Peyer's patch (tissue), 4 donors: ENCODE data around the gene CCDC201. TPM values are rescaled to one million over a fixed set of nuclear protein-coding genes. Genes with fewer than 3 reads are reported as not detected.
"Not testable (repeated sequence)": the region's sequence is repeated elsewhere in the genome, so short reads cannot be mapped to it uniquely, and the experiment has no call there.

Source experiments
- DNase-seq, 3 donors: peaks; one replicate each; pipeline ENCODE4 v3.0.0-alpha.2; 2017 to 2019
- H3K27ac ChIP-seq, 4 donors: fragments of 200-600 bp; sonication (generic); one replicate each; pipeline ENCODE4 v1.5.1; 2016 to 2019
- H3K27me3 ChIP-seq, 2 donors: fragments of 200-600 bp; sonication (generic); one replicate each; pipeline ENCODE4 v1.5.1; 2019
- H3K36me3 ChIP-seq, 3 donors: fragments of 200-600 bp; sonication (generic); one replicate each; pipeline ENCODE4 v1.5.1; 2016 to 2019
- H3K4me1 ChIP-seq, 4 donors: fragments of 200-600 bp; sonication (generic); one replicate each; pipeline ENCODE4 v1.5.1; 2016 to 2019
- H3K4me3 ChIP-seq, 4 donors: fragments of 200-600 bp; sonication (generic); 1 replicate in 3 of 4; 2 replicates in 1 of 4; pipeline ENCODE4 v1.5.1; 2016 to 2019; ENCODE audit warnings: mild to moderate bottlenecking in 1 of 4
- H3K9me3 ChIP-seq, 4 donors: fragments of 200-600 bp; sonication (generic); one replicate each; pipeline ENCODE4 v1.5.1; 2016 to 2019; ENCODE audit warnings: mild to moderate bottlenecking in 1 of 4
- POLR2A ChIP-seq, 2 donors: fragments of 450-650 bp; IDR thresholded peaks; one replicate each; pipeline ENCODE4 v1.5.1; 2017; ENCODE audit warnings: antibody characterized with exemption in 2 of 2, mild to moderate bottlenecking in 2 of 2, moderate library complexity in 2 of 2
- small RNA-seq, 2 donors: library from RNA; depleted of rRNA; stranded (forward); fragments of <200 nt; gene quantifications; one replicate each; pipeline ENCODE3, GENCODE V24; 2016
- total RNA-seq, 4 donors: library from RNA; depleted of rRNA; stranded (reverse); fragments of >200 nt; gene quantifications; one replicate each; pipeline ENCODE4 v1.1.0, GENCODE V29; 2016

CCDC201 gene
- total RNA-seq, 4 donors from 2014 or later, result not detected

DNA sequence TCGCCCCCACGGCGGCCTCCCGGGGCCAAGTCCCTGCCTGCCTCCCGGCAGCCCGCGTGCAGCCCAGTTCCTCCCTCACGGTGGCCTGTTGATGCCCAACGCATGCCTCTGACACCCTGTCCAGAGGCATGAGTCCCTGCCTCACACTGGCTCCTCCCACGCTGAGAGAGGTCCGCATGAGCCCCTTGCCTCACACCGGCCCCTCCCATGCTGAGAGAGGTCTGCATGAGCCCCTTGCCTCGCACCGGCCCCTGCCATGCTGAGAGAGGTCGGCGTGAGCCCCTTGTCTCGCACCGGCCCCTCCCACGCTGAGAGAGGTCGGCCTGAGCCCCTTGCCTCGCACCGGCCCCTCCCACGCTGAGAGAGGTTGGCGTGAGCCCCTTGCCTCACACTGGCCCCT lies 59.9 kb downstream of the CCDC201 start:
- no peaks in the 10 kb centered on the region for H3K36me3 ChIP-seq
- DNase-seq, result no peak
- no peak overlapping the region for H3K4me3 ChIP-seq
- H3K9me3 ChIP-seq, result no peaks in the 10 kb centered on the region
- no peaks in the 10 kb centered on the region for H3K4me1 ChIP-seq
- no peak for TF ChIP-seq POLR2A (IDR thresholded peaks at IDR 0.05)
- H3K27ac ChIP-seq, result no peak overlapping the region
- H3K27me3 ChIP-seq, result no peaks in the 10 kb centered on the region

DNA sequence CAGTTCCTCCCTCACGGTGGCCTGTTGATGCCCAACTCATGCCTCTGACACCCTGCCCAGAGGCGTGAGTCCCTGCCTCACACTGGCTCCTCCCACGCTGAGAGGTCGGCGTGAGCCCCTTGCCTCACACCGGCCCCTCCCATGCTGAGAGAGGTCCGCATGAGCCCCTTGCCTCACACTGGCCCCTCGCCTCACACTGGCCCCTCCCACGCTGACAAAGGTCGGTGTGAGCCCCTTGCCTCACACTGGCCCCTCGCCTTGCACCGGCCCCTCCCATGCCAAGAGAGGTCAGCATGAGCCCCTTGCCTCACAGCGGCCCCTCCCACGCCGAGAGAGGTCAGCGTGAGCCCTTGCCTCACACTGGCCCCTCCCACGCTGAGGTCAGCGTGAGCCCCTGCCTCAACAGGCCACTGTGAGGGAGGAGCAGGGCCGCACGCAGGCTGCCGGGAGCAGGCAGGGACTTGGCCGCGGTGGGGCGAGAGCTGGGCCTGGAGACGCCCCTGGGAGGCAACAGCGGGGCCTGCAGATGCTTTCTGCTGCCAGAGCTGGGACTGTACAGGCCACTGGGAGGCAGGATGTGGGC lies 61.1 kb downstream of the CCDC201 start:
- H3K4me1 ChIP-seq, H3K4me3 ChIP-seq, H3K36me3 ChIP-seq, H3K9me3 ChIP-seq, DNase-seq, H3K27me3 ChIP-seq, H3K27ac ChIP-seq: not testable (repeated sequence)

DNA sequence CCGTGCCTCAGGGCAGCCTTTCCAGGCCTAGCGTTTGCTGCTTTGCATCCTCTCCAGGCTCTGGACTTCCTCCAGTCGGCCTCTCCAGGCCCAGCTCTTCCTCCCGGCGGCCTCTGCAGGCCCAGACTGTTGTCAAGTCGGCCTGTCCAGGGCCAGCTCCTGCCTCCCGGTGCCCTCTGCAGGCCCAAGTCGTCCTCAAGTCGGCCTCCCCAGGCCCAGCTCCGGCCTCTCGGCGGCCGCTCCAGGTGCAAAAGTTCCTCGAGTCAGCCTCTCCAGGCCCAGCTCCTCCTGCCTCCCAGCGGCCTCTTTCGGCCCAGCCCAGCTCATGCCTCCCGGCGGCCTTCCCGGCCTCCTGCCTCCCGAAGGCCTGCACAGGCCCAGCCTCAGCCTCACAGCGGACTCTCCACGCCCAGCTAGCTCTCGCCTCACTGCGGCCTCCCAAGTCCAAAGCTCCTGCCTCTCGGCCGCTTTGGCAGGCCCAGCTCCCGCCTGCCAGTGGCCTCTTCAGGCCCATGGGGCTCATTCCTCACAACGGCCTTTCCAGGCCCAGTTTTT lies 62.4 kb downstream of the CCDC201 start:
- not testable (repeated sequence) for DNase-seq, H3K27ac ChIP-seq, H3K36me3 ChIP-seq, H3K4me3 ChIP-seq, H3K4me1 ChIP-seq, H3K27me3 ChIP-seq, H3K9me3 ChIP-seq

Small RNA genes lying within 50 kb of the gene (small RNA-seq; reads per million reads assigned to genes)
- gene RNU6-326P, result 0 reads per million in 2 donors

Other genes with a start within 250 kb of the CCDC201 start
- not detected for gene IGFBP1, start 15.4 kb upstream of the CCDC201 start, total RNA-seq
- 10 to 100 TPM; 14.4 to 82.2 (median 35.1) TPM for gene IGFBP3, start 48.2 kb upstream of the CCDC201 start, total RNA-seq